ENCODE data around the gene TMEM132D.
"Not testable (repeated sequence)": the region's sequence is repeated elsewhere in the genome, so short reads cannot be mapped to it uniquely, and the experiment has no call there.

TMEM132D gene

DNA sequence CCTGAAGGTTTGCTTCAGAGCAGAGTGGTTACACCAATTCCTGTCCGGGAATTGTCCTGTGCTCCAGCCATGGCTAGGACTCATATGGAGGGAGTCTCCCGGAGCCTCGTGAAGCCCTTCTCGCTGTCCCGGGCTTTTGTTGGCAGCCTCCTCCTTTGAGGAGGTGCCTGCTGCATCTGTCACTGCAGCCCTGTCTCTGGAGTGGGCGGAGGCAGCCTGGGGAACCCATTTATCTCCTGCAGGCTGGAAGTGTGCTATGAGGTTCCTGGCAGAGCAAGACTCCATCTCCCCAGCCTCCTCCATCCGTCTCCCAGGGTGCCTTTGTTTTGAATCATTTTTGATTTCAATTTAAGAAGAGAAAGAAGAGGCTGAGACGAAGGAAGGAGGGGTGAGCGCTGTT lies 695.3 kb downstream of the TMEM132D start:
- DNase-seq = no peak

DNA sequence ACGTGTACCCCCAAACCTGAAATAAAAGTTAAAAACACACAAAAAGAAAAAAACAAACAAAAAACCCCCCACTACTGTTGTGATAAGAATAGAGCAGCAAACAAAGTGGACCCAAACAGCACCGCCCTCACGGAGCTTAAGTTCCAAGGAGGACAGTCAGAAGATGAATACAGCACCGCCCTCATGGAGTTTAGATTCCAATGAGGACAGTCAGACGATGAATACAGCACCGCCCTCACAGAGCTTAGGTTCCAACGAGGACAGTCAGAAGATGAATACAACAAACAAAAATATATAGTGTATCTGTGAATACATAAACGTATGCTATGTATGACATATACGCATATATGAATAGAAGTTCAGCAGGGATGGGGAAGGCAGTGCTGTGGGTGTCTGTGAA lies 696.7 kb downstream of the TMEM132D start:
- DNase-seq = no peak

DNA sequence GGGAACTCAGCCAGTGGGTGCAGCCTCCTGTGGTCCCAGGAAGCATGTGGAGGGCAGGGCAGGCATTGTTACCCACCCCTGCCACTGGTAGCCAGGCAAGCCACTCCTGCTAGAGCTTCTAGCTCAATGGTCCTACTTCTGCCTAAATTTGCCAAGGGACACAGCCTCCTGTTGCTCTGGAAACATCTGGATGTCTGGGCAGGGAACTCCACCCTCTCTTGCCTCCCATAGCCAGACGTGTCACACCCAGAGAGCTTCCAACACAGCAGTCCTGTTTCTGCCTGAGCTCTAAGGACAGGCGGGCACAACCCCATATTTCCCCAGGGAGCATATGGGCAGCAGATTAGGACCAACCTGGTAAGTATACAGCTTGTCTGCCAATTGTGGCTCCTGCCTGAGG lies 700.4 kb downstream of the TMEM132D start:
- no peak for DNase-seq

DNA sequence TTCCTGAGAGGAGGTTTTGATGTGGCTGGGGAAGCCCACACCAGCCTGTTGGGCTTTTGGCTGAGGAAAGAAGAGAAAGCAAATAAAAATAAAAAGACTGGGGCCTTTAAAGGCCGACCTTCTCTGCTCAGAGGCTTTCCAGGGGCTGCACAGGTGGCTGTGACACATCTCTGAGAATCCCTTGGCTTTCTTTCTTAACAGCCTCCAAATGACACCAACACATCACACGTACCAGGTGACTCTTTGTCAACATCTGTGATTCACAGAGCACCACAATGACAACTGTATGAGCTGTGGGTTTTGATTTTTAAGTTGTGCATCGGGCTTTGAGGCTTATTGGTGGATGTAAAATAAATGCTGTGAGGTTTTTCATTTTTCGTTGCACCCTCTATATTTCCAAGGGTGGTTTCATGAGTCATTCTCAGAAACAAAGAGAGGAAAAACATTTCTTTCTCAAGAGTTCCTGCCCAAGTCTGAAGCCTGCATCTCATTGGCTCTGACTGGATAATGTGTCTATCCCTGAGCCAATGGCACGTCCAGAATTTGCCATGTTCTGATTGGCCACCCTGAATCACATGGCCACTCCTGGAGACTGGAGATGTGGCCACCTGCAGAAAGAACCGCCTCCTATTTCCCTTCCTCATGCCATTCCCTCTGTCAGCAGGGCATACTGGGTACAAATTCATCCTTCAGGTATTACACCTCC lies 701.6 kb downstream of the TMEM132D start:
- DNase-seq = no peak

DNA sequence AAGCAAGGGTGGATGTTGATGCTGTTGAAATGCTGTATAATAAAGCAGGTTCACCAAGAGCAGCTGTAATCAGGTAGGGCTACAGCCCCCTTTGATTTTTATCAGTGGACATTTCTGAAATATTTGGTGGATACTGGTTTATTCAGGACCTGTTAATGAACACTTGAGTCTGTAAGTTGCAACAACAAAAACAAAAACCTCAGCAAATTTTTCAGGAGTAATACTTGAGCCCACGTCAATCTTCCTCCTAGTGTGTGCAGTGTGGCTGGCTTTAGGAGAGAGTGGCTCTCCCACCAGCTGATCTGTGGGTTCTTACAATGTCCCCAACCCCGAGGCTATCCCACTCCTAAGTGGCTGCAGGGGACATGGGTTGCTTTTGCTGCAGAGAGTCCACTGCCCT lies 702.8 kb downstream of the TMEM132D start:
- no peak for DNase-seq

DNA sequence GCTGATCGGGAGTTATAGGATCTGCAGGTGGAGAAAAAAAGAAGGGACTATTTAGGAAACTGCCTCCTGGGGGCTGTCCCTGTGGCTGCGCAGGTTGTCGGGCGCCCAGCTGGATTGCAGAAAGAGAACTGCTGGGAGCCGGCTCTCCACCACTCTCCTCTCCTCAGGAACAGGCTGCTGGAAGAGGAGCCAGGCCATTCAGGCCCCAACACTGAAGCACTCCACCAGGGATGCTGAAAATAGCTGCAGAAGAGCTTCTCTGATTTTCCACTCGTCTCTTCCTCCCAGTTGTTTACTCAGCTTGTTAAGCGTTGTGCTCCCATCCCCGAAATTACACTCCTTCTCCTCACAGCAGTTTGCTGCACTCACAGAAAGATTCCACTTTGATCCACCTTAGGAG lies 703.2 kb downstream of the TMEM132D start:
- no peak for DNase-seq

DNA sequence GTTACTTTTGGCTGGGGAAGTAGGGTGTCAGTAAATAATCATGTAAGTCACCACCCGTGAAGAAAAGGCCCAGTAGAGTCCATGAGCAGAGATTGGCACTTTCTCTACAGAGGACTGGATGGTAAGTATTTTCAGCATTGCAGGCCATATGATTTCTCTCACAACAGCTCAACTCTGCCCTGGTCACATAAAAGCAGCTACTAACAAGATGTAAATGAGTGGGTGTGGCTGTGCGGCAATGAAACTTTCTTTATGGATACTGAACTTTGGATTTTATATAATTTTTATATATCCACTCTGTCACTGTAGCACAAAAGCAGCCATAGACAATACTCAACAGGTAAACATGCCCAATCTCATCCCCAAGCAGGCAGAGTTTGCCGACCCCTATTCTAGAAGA lies 706.9 kb downstream of the TMEM132D start:
- no peak for DNase-seq

DNA sequence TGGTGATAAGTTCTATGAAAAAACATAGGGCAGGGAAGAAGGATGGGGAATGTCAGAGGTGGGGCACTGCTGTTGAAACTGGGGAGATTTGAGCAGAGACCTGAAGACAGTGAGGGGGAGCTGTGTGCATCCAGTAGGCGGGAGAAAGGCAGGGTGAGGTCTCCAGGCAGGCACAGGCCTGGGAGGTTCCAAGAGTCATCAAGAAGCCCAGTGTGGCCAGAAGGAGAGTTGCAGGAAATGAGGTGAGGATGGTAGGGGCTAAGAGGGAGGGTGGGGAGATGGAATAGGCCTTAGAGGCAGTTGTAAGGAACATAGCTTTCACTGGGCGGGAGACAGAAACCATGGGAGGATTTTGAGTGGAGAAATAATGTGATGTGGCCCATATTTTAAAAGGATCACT lies 708.7 kb downstream of the TMEM132D start:
- DNase-seq = no peak

DNA sequence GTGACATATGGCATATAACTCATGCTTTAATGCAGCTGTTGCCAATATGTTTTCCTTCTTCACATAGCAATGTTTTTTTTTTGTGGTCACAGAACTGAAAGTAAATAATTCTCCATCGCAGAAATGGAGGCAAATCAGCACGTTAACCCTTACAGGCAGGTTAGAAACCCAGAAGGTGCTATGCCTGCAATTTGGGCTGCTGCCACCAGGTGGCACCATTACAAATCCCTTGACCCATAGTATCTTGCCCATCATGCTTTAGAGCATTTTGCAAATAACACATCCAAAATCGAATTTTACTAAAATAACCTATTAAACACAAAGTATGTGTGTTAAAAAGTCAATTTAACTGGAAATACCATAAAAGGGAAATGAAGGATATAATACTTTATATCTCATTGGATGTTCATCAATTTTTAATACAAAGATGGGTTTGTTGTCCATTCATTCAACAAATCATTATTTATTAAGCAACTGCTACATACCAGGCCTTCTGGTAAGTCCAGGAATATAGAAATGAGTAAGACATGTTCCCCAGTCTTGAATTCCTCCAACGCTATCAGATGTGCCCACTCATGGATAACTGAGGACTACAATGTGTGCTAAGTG lies 710.5 kb downstream of the TMEM132D start:
- no peak for DNase-seq

DNA sequence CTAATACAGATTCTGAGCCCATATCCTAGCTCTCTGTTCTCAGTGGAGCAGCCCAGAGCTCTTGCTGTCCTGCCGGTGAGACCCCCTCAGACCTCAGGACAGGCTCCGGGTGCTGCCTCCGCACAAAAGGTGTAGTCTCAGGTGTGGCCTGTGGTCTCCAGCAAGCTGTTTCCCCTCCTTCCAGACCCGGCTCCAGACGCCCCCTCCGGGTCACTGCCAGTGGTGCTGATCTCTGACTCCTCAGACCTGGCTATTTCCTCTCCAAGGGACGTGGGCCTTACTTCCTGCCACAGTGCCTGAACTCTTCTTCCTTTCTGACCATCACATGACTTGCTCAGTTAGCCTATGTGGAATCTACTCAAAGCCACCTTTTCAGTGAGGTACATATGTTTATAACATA lies 713.0 kb downstream of the TMEM132D start:
- DNase-seq = no peak

DNA sequence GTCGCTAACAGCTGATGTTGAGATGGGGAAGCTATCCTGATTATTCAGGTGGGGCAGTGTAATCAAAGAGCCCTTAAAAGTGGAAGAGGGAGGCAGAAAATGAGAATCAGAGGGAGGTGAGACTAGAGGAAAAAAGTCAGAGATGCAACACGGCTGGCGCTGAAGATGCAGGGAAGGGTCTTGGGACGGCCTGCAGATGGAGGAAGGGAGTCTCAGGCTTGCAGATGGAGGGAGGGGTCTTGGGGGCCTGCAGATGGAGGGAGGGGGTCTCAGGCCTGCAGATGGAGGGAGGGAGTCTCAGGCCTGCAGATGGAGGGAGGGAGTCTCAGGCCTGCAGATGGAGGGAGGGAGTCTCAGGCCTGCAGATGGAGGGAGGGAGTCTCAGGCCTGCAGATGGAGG lies 713.9 kb downstream of the TMEM132D start:
- DNase-seq = not testable (repeated sequence)

DNA sequence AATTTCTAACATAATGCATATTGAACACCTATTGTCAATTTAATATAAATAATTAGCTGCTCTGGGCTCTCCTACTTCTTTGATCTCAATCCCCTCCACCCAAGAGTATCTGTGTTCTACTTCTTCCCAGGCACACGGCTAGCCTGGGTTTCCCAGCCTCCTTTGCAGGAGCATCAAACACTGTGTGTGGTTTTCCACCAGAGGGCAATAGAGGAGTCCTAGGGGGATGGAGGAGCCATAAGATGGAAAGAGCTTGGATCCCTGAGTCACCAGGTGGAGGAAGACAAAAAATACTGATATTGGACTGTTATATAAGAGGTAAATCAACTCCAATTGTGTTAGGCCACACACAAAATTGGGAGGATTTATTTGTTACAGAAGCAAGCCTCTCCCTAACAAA lies 716.9 kb downstream of the TMEM132D start:
- no peak for DNase-seq

DNA sequence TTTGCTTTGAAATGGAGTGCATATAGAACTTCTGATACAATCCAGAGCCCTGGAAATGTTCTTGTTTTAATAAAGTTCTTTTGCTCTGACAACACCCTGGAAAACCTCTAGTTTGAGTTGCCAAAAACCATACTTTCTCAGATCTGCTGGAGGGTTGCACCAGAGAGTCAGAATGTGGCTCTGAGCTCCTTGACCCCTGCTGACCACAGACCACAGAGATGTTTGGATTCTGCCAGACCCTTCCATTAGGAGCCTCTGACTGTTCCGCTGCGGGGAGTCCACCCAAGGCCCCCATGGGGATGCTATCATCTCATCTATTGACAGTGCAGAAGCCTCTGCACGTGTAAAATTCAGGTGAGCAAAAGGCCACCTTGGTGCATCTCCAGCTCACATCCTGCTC lies 718.0 kb downstream of the TMEM132D start:
- no peak for DNase-seq

DNA sequence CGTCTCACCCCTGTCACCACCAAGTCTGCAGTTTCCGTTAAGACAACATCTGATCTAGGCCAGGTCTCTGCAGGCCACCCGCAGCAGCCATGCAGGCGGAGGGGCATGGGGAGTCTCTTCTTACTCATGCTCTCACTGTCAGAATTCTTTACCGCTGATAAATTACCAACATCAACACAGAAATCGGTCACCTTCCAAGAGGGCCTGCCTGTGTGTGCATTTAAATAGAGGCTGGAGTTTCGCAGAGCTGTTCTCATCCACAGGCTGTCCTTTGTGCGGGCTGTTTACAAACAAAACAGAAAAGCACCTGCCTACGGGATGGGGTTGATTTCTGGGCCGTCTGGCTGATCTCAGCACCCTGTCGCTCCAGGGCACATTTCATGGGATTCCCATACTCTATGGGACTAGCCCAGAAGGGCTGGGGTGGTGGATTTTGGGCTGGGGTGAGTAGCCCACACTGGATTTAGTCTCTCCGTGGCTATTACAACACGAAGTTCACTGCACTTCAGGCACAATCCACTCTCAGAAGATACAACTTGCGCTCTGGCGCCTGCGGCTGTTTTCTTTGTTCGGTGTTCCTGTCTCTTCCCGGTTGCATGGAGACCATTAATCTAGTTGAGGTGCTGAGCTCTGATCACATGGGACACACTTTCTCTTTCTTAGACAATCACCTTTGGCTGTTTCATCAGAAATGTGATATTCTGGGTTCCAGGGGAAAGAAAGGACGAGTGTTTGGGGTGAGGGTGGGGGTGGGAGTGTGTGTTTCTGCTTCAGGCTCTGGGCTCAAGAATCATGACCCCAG lies 719.5 kb downstream of the TMEM132D start:
- DNase-seq = no peak

DNA sequence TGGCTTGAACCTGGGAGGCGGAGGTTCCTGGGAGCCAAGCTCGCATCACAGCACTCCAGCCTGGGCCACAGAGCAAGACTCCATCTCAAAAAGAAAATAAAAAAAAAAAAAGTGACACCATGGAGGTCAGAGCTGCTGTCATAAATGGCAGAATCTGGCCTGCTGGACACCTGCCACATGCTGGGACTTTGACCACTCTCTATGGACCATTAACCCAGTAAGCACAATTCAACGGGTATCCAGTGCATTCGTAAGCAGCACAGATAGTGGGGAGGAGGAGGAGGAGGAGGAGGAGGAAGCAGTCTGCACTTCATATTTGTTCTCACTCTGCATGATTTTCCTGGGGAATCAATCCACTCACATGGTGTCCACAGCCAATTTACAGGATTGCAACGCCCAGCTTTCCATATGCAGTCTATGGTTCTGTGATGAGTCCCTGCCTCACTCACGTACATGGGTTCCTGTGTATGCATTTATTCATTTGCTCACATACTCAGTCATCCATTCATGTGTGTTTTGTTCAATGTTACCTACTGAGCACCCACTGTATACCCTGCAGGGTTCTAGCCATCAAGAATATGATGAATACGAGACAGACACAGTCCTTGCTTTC lies 723.8 kb downstream of the TMEM132D start:
- no peak for DNase-seq

DNA sequence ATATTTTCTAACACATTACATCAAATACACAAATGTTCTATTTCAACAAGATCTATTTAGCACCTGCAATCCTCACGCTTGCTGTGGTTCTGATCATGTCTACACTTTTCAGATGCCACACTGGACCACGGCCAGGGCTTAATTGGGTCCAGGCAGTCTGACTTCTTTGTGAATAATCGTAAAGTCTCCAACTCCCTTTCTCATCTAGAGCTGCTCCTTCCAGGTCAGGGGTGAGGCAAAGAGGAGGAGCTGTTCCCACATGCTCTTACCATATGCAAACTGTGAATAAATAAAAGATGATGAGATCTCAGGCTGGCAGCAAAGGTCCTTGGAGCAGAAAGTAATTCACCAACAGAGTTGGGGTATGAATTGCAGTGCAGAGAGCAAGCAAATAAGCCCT lies 733.9 kb downstream of the TMEM132D start:
- DNase-seq = no peak

DNA sequence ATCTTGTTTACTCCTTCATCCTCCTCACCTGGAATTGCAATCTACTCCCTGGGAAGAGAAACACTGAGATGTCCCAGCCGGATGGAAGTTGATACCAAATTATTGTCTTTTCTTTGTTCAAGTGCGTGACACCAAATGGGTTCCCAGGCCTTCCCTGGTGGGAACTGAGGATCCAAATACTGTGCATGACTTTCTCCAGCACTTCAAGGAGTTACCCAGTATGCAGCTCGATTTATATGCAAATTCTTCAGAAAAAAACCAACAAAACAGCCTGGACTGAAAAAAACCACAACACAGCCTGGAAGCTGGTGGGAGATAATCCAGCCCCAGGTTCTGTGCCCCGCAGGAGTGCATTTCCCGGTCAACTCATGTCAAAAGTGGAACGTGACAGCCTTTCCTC lies 740.0 kb downstream of the TMEM132D start:
- DNase-seq = no peak

DNA sequence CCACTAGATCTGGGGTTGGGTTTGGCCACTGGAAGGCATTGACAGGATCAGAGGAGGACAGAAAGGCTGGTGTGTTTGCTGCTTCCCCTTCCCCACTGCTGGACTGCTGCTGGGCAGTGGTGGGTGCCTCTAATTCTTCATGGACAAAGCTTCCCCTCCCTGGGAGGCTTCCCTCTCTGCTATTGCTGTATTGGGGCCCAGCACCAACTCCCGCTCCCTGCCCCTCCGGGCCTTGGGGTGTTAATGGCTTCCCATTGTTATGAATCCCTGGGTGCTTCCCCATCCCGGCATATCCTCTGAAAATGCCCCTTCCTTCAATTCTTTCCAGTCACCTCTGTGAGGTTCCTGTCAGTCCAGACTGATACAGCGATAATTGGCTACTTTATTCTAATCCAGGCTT lies 740.4 kb downstream of the TMEM132D start:
- DNase-seq = no peak

DNA sequence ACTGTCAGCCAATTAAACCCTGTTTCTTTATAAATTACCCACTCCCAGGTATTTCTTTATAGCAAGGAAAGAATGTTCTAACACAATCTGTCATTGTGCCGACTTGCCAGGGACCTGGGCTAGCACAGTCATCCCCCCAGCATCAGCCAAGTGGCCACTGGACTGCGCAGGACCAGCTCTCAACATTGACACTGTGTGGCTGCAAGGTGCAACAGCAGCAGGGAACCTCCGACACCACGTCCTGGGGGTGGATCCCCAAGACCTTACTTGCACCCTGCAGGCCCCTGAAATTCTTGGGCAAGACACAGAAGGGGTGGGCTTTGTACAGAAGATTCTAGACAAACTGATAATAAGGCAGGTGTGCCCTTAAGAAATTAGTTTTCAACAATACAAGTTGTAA lies 741.0 kb downstream of the TMEM132D start:
- DNase-seq = no peak

DNA sequence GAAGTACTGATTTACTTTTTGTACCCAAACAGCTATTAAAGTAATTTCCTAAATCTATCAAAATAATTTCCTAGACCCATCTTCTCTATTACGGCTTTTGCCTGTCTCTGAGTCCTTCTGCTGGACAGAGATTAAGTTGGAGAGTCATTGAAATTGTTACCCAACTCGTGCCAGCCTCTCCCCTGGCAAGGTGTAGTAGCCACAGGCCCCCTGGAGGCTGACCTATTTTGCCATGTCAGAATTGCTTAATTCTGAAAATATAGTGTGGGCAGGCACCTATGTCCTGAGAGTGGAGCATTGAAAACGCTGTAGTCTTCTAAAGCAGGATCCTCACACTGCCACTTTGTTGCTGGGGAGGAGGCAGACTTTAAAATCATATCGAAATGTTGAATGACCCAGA lies 742.3 kb downstream of the TMEM132D start:
- no peak for DNase-seq

DNA sequence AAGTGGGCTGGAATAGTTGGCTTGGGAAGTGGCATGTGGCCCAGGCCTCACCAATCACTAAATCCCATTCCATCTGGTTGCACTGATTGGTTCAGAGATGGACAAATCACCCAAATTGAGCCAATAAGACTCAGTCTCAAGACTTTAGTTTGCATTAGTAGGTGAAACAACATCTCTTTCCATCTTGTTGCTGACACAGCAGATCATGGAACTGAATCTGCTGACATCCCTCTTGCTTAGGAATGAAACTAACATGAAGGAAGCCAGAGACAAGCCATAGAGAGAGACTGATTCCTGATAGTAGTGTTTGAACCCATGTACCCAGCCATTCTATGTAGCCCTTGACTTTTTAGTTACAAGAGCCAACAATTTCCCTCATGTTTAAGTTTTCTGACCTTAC lies 743.5 kb downstream of the TMEM132D start:
- no peak for DNase-seq

DNA sequence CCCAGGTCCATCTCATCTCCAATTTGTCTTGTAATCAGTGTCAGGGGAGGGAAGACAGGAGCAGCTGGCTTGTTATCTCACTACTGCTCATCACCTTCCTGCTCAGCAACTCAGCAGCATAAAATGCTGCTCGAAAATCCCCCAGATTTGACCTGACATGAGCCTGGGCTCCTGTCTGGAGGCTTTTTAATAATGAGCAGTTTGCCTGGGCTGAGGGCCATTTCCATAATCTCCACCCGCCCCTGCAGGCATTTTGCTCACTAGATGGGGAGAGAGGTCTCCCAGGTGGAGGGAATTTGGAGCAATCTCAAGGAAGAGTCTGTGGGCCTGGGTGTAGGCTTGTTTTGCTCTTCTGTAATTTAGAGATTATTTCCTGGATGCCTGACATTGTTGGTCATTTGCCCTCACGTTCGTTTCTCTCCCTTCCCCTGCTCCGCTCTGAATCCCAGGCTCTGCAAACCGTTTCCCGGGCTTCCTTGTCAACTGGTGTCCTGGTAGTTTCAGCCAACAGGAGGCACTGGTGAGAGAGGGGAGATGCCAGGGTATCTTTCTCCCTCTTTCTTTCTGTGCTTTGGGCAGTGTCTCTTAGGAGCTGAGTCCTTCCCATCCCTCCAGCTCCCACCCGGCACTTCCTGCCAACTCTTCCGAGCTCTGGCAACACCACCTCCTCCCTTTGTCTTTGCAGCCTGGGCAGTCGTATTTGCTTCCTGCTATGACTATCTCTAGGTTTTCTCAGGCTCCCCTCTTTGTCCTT lies 751.3 kb downstream of the TMEM132D start:
- DNase-seq = no peak

DNA sequence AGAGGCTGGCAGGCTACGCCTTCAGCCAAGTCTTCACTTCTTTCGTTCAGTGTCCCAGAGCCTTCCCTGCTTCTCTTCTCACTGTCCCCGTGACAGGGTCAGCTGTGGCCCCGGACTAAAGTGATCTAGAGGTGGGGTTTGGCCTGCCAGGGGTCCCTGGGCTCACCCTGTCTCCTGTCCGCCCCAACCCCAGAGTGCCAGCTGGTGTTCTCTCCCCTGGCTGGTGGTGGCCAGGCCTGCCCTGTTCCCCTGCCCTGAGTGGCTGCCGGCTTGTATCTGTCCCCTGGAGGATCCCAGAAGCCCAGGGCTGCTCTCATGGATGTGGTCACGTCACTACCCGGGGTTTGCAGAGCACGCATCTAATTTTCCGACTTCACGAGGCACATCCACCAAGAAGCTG lies 753.1 kb downstream of the TMEM132D start:
- DNase-seq = no peak

Data from SHP77 treated with DMSO at 0.1 percent for 48 hours (cell line).